HEK293 (cell line): ENCODE measurements around the gene PPP1R1B.
A peak's percentile ranks its signal among the peaks of the same experiment; 100 is the strongest.

ENCODE experiments used
- CTCF ChIA-PET: fragments of 350-600 bp; formaldehyde crosslinking; extraction: SDS; loops from one replicate; lab custom pipeline; 2021; ENCODE audit warnings: antibody characterized with exemption; lab: Yijun Ruan, JAX
- POLR2A ChIA-PET: fragments of 300-600 bp; formaldehyde crosslinking; extraction: SDS; loops from one replicate; lab custom pipeline; 2020; ENCODE audit warnings: antibody characterized with exemption, inconsistent platforms; lab: Yijun Ruan, JAX
- H3K27ac ChIP-seq: fragments of 200-500 bp; sonication (Bioruptor generic); 2 replicates; pipeline ENCODE4 v1.5.1; 2014; ENCODE audit warnings: low read depth, low read length, control low read depth, inconsistent platforms; ENCODE audit errors: extremely low read depth
- H3K36me3 ChIP-seq, 2 experiments: fragments of 200-500 bp in 1 of 2; sonication (Bioruptor generic) in 1 of 2; 1 replicate in 1 of 2; 2 replicates in 1 of 2; pipeline ENCODE4 v1.5.1; 2014 to 2017; ENCODE audit warnings: inconsistent platforms in 2 of 2, low read length in 2 of 2; ENCODE audit not compliant: control insufficient read depth in 2 of 2, insufficient read depth in 1 of 2
- H3K4me1 ChIP-seq: fragments of 200-500 bp; sonication (Bioruptor generic); 2 replicates; pipeline ENCODE4 v1.5.1; 2014; ENCODE audit warnings: mild to moderate bottlenecking, low read length, inconsistent platforms; ENCODE audit not compliant: control insufficient read depth, insufficient read depth
- H3K4me3 ChIP-seq: 2 replicates; pipeline ENCODE4 v1.5.1; 2011; ENCODE audit warnings: low read depth, mild to moderate bottlenecking, control low read depth, low read length, moderate library complexity
- H3K9me3 ChIP-seq: fragments of 200-500 bp; sonication (Bioruptor generic); 2 replicates; pipeline ENCODE4 v1.5.1; 2014; ENCODE audit warnings: low read depth, low read length, inconsistent platforms; ENCODE audit not compliant: control insufficient read depth, insufficient read depth
- EGR2 ChIP-seq: fragments of 450-650 bp; formaldehyde crosslinking; IDR thresholded peaks from 2 replicates; pipeline ENCODE4 v1.5.1; 2016; ENCODE audit warnings: low read depth, missing biosample characterization, missing genetic modification characterization
- GLIS1 ChIP-seq: fragments of 450-650 bp; formaldehyde crosslinking; IDR thresholded peaks from 2 replicates; pipeline ENCODE4 v1.5.1; 2016; ENCODE audit warnings: missing biosample characterization, missing genetic modification characterization
- GLIS2 ChIP-seq: fragments of 450-650 bp; formaldehyde crosslinking; IDR thresholded peaks from 2 replicates; pipeline ENCODE4 v1.5.1; 2016; ENCODE audit warnings: missing biosample characterization, missing genetic modification characterization
- KLF7 ChIP-seq: fragments of 450-650 bp; formaldehyde crosslinking; IDR thresholded peaks from 2 replicates; pipeline ENCODE4 v1.5.1; 2016; ENCODE audit warnings: missing biosample characterization, missing genetic modification characterization, borderline replicate concordance
- OSR2 ChIP-seq: fragments of 450-650 bp; formaldehyde crosslinking; IDR thresholded peaks from 2 replicates; pipeline ENCODE4 v1.5.1; 2016; ENCODE audit warnings: missing biosample characterization, missing genetic modification characterization
- ZBTB17 ChIP-seq: fragments of 450-650 bp; formaldehyde crosslinking; IDR thresholded peaks from 2 replicates; pipeline ENCODE4 v1.5.1; 2016; ENCODE audit warnings: missing biosample characterization, missing genetic modification characterization
- ZFHX2 ChIP-seq: fragments of 450-650 bp; formaldehyde crosslinking; conservative IDR thresholded peaks from 2 replicates; pipeline ENCODE4 v1.5.1; 2016; ENCODE audit warnings: missing biosample characterization, missing genetic modification characterization
- ZIC2 ChIP-seq: fragments of 450-650 bp; formaldehyde crosslinking; IDR thresholded peaks from 2 replicates; pipeline ENCODE4 v1.5.1; 2016; ENCODE audit warnings: missing biosample characterization, missing genetic modification characterization
- ZNF211 ChIP-seq: fragments of 450-650 bp; formaldehyde crosslinking; IDR thresholded peaks from 2 replicates; pipeline ENCODE4 v1.5.1; 2016; ENCODE audit warnings: low read depth, missing biosample characterization, missing genetic modification characterization
- ZNF302 ChIP-seq: fragments of 450-650 bp; formaldehyde crosslinking; IDR thresholded peaks from 2 replicates; pipeline ENCODE4 v1.5.1; 2016; ENCODE audit warnings: missing biosample characterization, missing genetic modification characterization, low read depth
- ZNF335 ChIP-seq: fragments of 450-650 bp; formaldehyde crosslinking; conservative IDR thresholded peaks from 2 replicates; pipeline ENCODE4 v1.5.1; 2016; ENCODE audit warnings: missing biosample characterization, missing genetic modification characterization
- ZNF473 ChIP-seq: fragments of 450-650 bp; formaldehyde crosslinking; IDR thresholded peaks from 2 replicates; pipeline ENCODE4 v1.5.1; 2017; ENCODE audit warnings: missing biosample characterization, missing genetic modification characterization
- ZNF560 ChIP-seq: fragments of 450-650 bp; formaldehyde crosslinking; IDR thresholded peaks from 2 replicates; pipeline ENCODE4 v1.5.1; 2017; ENCODE audit warnings: missing biosample characterization, missing genetic modification characterization, borderline replicate concordance
- ZNF561 ChIP-seq: fragments of 450-650 bp; IDR thresholded peaks from 2 replicates; pipeline ENCODE4 v1.5.1; 2018; ENCODE audit warnings: missing biosample characterization, missing genetic modification characterization, borderline replicate concordance
- ZNF768 ChIP-seq: fragments of 450-650 bp; formaldehyde crosslinking; IDR thresholded peaks from 2 replicates; pipeline ENCODE4 v1.5.1; 2018; ENCODE audit warnings: missing biosample characterization, mild to moderate bottlenecking, missing genetic modification characterization
- TF ChIP-seq, protein P1 (sequence below): fragments of 450-650 bp; formaldehyde crosslinking; IDR thresholded peaks from 2 replicates; pipeline ENCODE4 v1.5.1; 2016; ENCODE audit warnings: missing biosample characterization, missing genetic modification characterization
- TF ChIP-seq, protein P2 (sequence below): fragments of 450-650 bp; formaldehyde crosslinking; IDR thresholded peaks from 2 replicates; pipeline ENCODE4 v1.5.1; 2017; ENCODE audit warnings: missing biosample characterization, mild to moderate bottlenecking, missing genetic modification characterization, moderate library complexity
- TF ChIP-seq, protein P3 (sequence below): fragments of 450-650 bp; formaldehyde crosslinking; IDR thresholded peaks from 2 replicates; pipeline ENCODE4 v1.5.1; 2016; ENCODE audit warnings: missing biosample characterization, missing genetic modification characterization

Gene PPP1R1B

DNA sequence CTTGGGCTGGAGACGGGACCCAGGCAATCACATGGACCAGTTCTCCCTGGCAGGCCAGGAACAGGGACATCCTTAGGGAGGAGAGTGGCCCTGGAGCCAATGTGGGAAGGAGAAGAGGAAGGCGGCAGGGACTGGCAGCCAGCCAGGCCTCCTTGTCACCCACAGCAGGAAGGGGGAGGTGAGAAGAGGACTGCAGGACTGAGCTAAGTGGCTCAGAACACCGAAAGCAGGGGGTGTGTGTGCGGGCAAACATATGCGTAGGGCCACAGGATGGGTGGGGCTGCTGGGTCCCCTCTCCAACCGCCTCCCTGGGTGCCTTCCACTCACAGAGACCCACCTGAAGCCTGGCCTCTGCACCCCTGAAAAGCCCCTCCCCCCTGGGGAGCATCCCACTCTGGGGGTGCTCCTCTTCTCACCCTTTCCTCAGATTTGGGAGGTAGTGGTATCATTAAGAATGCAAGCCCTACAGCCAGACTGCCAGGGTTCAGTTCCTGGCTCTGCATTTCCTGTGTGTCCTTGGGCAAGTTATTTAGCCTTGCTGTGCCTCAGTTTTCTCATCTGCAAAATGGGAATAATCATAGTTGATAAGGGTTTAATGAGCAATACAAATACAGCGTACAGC, 49.6 kb downstream of the PPP1R1B start (continued):
- TF ChIP-seq, protein P1, sequence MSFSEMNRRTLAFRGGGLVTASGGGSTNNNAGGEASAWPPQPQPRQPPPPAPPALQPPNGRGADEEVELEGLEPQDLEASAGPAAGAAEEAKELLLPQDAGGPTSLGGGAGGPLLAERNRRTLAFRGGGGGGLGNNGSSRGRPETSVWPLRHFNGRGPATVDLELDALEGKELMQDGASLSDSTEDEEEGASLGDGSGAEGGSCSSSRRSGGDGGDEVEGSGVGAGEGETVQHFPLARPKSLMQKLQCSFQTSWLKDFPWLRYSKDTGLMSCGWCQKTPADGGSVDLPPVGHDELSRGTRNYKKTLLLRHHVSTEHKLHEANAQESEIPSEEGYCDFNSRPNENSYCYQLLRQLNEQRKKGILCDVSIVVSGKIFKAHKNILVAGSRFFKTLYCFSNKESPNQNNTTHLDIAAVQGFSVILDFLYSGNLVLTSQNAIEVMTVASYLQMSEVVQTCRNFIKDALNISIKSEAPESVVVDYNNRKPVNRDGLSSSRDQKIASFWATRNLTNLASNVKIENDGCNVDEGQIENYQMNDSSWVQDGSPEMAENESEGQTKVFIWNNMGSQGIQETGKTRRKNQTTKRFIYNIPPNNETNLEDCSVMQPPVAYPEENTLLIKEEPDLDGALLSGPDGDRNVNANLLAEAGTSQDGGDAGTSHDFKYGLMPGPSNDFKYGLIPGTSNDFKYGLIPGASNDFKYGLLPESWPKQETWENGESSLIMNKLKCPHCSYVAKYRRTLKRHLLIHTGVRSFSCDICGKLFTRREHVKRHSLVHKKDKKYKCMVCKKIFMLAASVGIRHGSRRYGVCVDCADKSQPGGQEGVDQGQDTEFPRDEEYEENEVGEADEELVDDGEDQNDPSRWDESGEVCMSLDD: peak; percentile 71; the same call in 1 of the 2 replicates

DNA sequence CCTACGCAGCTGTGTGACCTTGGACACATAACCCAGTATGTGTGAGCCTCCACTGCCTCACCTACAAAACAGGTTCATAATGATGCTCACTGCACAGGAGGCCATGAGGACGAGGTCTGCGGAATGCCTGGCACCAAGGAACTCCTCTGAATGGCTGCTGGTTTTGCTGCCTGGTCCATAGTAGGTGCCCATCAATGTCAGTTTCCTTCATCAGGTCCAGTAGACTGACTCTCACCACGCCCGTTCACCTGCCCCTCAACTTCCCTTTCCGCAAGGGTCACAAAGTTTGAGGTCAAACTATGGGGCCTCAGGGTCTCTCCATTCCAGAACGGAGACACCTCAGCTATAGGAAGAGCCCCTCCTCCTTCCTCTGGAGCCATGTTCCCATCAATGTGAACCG, 50.3 kb downstream of the PPP1R1B start:
- TF ChIP-seq EGR2 (tag by site-specific recombination) (no peak), ZNF768 (tag by site-specific recombination) (no peak)
- Histone ChIP-seq H3K9me3 (no peaks in the 10 kb centered on the region), H3K36me3 (peaks cover 0 to 3% of the 10 kb centered on the region in 2 experiments; a peak in 2 of 3 replicates), H3K4me1 (peaks cover 17% of the 10 kb centered on the region), H3K4me3 (no peak overlapping the region), H3K27ac (no peak overlapping the region)
- CTCF ChIA-PET: interaction anchor here (0.6 to 4.4 kb wide), 8 partner anchors 11 to 445 kb away, joined by 3 to 22 read pairs (median 4); partner anchors contain the start of gene PGAP3
- POLR2A ChIA-PET: interaction anchor here (1.0 to 1.3 kb wide), 2 partner anchors 11 kb away, joined by 3 to 8 read pairs; partner anchors contain the start of gene PGAP3

DNA sequence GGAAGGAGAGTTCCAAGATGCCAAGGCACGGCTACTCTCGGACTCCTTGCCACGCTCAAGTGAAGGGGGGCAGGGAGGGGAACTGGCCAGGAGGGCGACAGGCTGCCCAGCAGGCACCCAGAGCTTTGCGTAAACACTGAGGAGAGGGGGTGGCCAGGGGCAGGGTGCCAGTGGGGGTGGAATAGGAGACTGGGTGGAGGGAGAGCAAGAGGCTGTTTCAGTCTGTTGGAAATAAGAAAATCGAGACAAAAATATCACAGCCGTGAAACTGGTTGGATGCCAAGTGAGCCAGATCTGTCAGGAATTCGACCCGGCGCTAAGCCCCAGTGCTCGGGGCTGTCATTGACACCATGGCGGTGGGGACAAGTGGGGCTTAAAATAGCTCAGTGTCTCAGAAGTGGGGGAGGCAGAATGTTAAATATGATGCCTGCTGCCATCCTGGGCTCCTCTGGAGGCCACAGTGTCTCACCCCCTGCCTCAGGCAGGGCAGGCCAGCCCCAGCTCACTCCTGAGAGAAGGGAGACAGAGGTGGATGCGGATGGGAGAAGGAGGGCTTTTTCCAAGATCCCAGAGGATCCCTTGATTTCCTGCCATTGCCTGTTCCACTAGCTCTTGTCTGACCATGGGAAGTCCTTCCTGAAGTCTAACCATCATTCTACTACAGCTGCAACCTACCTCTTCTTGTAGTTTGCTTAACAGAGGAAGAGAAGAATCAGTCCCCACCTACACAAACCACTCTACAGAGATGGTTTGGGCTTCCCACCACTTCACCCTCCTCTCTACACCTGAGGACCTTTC, 51.0 kb downstream of the PPP1R1B start:
- no peak for TF ChIP-seq ZNF561
- 0 out of 2 replicates have a peak, but pooled peaks have one; percentile 17 for TF ChIP-seq ZNF335 (tag by site-specific recombination)
- TF ChIP-seq, protein P2, sequence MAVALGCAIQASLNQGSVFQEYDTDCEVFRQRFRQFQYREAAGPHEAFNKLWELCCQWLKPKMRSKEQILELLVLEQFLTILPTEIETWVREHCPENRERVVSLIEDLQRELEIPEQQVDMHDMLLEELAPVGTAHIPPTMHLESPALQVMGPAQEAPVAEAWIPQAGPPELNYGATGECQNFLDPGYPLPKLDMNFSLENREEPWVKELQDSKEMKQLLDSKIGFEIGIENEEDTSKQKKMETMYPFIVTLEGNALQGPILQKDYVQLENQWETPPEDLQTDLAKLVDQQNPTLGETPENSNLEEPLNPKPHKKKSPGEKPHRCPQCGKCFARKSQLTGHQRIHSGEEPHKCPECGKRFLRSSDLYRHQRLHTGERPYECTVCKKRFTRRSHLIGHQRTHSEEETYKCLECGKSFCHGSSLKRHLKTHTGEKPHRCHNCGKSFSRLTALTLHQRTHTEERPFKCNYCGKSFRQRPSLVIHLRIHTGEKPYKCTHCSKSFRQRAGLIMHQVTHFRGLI (tag by site-specific recombination): peak; percentile 90
- peak; percentile 45; the same call in 1 of the 2 replicates for TF ChIP-seq GLIS2 (tag by site-specific recombination)
- TF ChIP-seq EGR2 (tag by site-specific recombination): peak; percentile 60; the same call in 1 of the 2 replicates
- peak; percentile 69 for TF ChIP-seq ZBTB17
- TF ChIP-seq ZFHX2 (tag by site-specific recombination): peak; percentile 51
- TF ChIP-seq ZNF211 (tag by site-specific recombination): no peak
- TF ChIP-seq, protein P3, sequence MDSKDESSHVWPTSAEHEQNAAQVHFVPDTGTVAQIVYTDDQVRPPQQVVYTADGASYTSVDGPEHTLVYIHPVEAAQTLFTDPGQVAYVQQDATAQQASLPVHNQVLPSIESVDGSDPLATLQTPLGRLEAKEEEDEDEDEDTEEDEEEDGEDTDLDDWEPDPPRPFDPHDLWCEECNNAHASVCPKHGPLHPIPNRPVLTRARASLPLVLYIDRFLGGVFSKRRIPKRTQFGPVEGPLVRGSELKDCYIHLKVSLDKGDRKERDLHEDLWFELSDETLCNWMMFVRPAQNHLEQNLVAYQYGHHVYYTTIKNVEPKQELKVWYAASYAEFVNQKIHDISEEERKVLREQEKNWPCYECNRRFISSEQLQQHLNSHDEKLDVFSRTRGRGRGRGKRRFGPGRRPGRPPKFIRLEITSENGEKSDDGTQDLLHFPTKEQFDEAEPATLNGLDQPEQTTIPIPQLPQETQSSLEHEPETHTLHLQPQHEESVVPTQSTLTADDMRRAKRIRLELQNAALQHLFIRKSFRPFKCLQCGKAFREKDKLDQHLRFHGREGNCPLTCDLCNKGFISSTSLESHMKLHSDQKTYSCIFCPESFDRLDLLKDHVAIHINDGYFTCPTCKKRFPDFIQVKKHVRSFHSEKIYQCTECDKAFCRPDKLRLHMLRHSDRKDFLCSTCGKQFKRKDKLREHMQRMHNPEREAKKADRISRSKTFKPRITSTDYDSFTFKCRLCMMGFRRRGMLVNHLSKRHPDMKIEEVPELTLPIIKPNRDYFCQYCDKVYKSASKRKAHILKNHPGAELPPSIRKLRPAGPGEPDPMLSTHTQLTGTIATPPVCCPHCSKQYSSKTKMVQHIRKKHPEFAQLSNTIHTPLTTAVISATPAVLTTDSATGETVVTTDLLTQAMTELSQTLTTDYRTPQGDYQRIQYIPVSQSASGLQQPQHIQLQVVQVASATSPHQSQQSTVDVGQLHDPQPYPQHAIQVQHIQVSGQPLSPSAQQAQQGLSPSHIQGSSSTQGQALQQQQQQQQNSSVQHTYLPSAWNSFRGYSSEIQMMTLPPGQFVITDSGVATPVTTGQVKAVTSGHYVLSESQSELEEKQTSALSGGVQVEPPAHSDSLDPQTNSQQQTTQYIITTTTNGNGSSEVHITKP (tag by site-specific recombination): peak; percentile 61
- no peak for TF ChIP-seq ZNF560 (tag by site-specific recombination)
- TF ChIP-seq KLF7: no peak
- no peak for TF ChIP-seq OSR2
- peak; percentile 64 for TF ChIP-seq ZIC2
- peak; percentile 73 for TF ChIP-seq GLIS1 (tag by site-specific recombination)
- no peak for TF ChIP-seq ZNF302 (tag by site-specific recombination)
- TF ChIP-seq ZNF473: no peak
- Histone ChIP-seq H3K27ac (no peak overlapping the region), H3K4me3 (no peak overlapping the region), H3K9me3 (no peaks in the 10 kb centered on the region), H3K36me3 (peaks cover 0 to 3% of the 10 kb centered on the region in 2 experiments; a peak in 2 of 3 replicates), H3K4me1 (peaks cover 17% of the 10 kb centered on the region)
- ChIA-PET CTCF (interaction anchor here (0.5 to 4.4 kb wide), 9 partner anchors 9 to 77 kb away, joined by 3 to 22 read pairs (median 4); partner anchors contain the start of genes PGAP3 and PNMT), POLR2A (interaction anchor here (1.0 to 1.2 kb wide), 2 partner anchors 10 to 22 kb away, joined by 3 to 4 read pairs; partner anchors contain the start of genes ERBB2 and PGAP3)
